ENCODE results near the gene DRC7.

- no peak for TF ChIP-seq PRRX2 (CRISPR knock-in tag; IDR thresholded peaks at IDR 0.05)
- TF ChIP-seq E2F1 (CRISPR knock-in tag; IDR thresholded peaks at IDR 0.05): no peak
- TF ChIP-seq SP1 (CRISPR knock-in tag; conservative IDR thresholded peaks at IDR 0.05): no peak
- no peak for TF ChIP-seq CTCF (IDR thresholded peaks at IDR 0.05)
- no peak for TF ChIP-seq ZNF121 (CRISPR knock-in tag; IDR thresholded peaks at IDR 0.05)
- no peak for TF ChIP-seq SMAD3 (CRISPR knock-in tag; IDR thresholded peaks at IDR 0.05; ENCODE audit: borderline replicate concordance)
- no peak for TF ChIP-seq NR2C2 (CRISPR knock-in tag; IDR thresholded peaks at IDR 0.05)
- no peak for TF ChIP-seq ELF4 (CRISPR knock-in tag; IDR thresholded peaks at IDR 0.05; ENCODE audit: low read depth)
- TF ChIP-seq FOXK1 (CRISPR knock-in tag; IDR thresholded peaks at IDR 0.05): no peak
- no peak for TF ChIP-seq NFE2L1 (CRISPR knock-in tag; IDR thresholded peaks at IDR 0.05)
- TF ChIP-seq PREB (CRISPR knock-in tag; IDR thresholded peaks at IDR 0.05; ENCODE audit: borderline replicate concordance): no peak
- TF ChIP-seq ATF2 (CRISPR knock-in tag; IDR thresholded peaks at IDR 0.05; ENCODE audit: borderline replicate concordance, low read depth): no peak
- TF ChIP-seq ZNF416 (CRISPR knock-in tag; IDR thresholded peaks at IDR 0.05): no peak
- no peak for TF ChIP-seq MAX (CRISPR knock-in tag; IDR thresholded peaks at IDR 0.05)
These were observed 31.9 kb downstream of the DRC7 start for GRCh38 chr16:57726433-57726947.

All from WTC11 (cell line).